SK-N-SH (cell line): ENCODE results near the gene PRG2. TPM values are rescaled to one million over a fixed set of nuclear protein-coding genes. Genes with fewer than 3 reads are reported as not detected.

ENCODE experiments used
- CTCF ChIA-PET: fragments of 300-600, 350-600 bp; formaldehyde crosslinking; extraction: SDS; loops from one replicate; lab custom pipeline; 2021; lab: Yijun Ruan, JAX
- POLR2A ChIA-PET: fragments of 350-600 bp; sonication (Branson Sonifier 250); formaldehyde crosslinking; extraction: SDS; loops from one replicate; lab custom pipeline; 2020; ENCODE audit warnings: antibody characterized with exemption, inconsistent platforms; lab: Yijun Ruan, JAX
- DNase-seq: peaks from one replicate; pipeline ENCODE4 v3.0.0; 2012
- H2AFZ ChIP-seq: fragments of 200-600 bp; sonication (generic); 2 replicates; pipeline ENCODE4 v1.8.1; 2016; ENCODE audit warnings: antibody characterized with exemption, mild to moderate bottlenecking, low read depth
- H3F3A ChIP-seq: fragments of 200-600 bp; sonication (generic); replicated peaks from 2 replicates; pipeline ENCODE3; 2016; ENCODE audit warnings: antibody characterized with exemption, mild to moderate bottlenecking; ENCODE audit not compliant: insufficient read depth
- H3K27ac ChIP-seq, 2 experiments: fragments of 200-500 bp in 1 of 2; fragments of 200-600 bp in 1 of 2; sonication (Bioruptor generic) in 1 of 2; sonication (generic), shearing (Covaris generic) in 1 of 2; 2 replicates each; pipeline versions ENCODE4 v1.5.1 to v1.6.1; 2014 to 2016; ENCODE audit warnings: low read depth in 2 of 2, inconsistent platforms in 1 of 2, low read length in 1 of 2, mild to moderate bottlenecking in 1 of 2, mixed read lengths in 1 of 2
- H3K27me3 ChIP-seq: fragments of 200-600 bp; sonication (generic), shearing (Covaris generic); 2 replicates; pipeline ENCODE4 v1.6.1; 2016; ENCODE audit warnings: mixed run types; ENCODE audit not compliant: insufficient read depth
- H3K36me3 ChIP-seq, 2 experiments: fragments of 200-500 bp in 1 of 2; fragments of 200-600 bp in 1 of 2; sonication (Bioruptor generic) in 1 of 2; sonication (generic) in 1 of 2; replicated peaks in 1 of 2; 2 replicates each; pipeline versions ENCODE3 to v1.5.1; 2014 to 2016; ENCODE audit warnings: low read length in 1 of 2, mild to moderate bottlenecking in 1 of 2; ENCODE audit not compliant: insufficient read depth in 2 of 2, control insufficient read depth in 1 of 2
- H3K4me1 ChIP-seq, 2 experiments: fragments of 200-500 bp in 1 of 2; fragments of 200-600 bp in 1 of 2; sonication (Bioruptor generic) in 1 of 2; sonication (generic), shearing (Covaris generic) in 1 of 2; 2 replicates each; pipeline versions ENCODE4 v1.5.1 to v1.6.1; 2014 to 2016; ENCODE audit warnings: low read depth in 1 of 2, low read length in 1 of 2, mixed run types in 1 of 2; ENCODE audit not compliant: insufficient read depth in 2 of 2, control insufficient read depth in 1 of 2
- H3K4me2 ChIP-seq: fragments of 200-600 bp; sonication (generic), shearing (Covaris generic); 2 replicates; pipeline ENCODE4 v1.6.1; 2017; ENCODE audit warnings: mixed run types
- H3K4me3 ChIP-seq, 2 experiments: fragments of 200-500 bp in 1 of 2; fragments of 200-600 bp in 1 of 2; sonication (Bioruptor generic) in 1 of 2; sonication (generic), shearing (Covaris generic) in 1 of 2; 2 replicates each; pipeline versions ENCODE4 v1.5.1 to v1.8.1; 2014 to 2016; ENCODE audit warnings: low read depth in 2 of 2, inconsistent platforms in 1 of 2, low read length in 1 of 2, mild to moderate bottlenecking in 1 of 2, mixed read lengths in 1 of 2, moderate library complexity in 1 of 2
- H3K79me2 ChIP-seq: fragments of 200-600 bp; sonication (generic); 2 replicates; pipeline ENCODE4 v1.8.1; 2017; ENCODE audit warnings: mild to moderate bottlenecking; ENCODE audit not compliant: insufficient read depth
- H3K9ac ChIP-seq: fragments of 200-600 bp; sonication (generic); 2 replicates; pipeline ENCODE4 v1.6.1; 2017; ENCODE audit warnings: mixed run types
- H3K9me2 ChIP-seq: fragments of 200-600 bp; sonication (generic); 2 replicates; pipeline ENCODE4 v1.6.1; 2017; ENCODE audit warnings: mixed run types
- H3K9me3 ChIP-seq: fragments of 200-600 bp; sonication (generic); 2 replicates; pipeline ENCODE4 v1.6.1; 2017; ENCODE audit warnings: mixed run types, mild to moderate bottlenecking, moderate library complexity
- H4K20me1 ChIP-seq: fragments of 200-600 bp; sonication (generic); 2 replicates; pipeline ENCODE4 v1.6.1; 2017; ENCODE audit warnings: mild to moderate bottlenecking, mixed run types; ENCODE audit not compliant: insufficient read depth
- CTCF ChIP-seq: fragments of 200-600 bp; sonication (generic); IDR thresholded peaks from 2 replicates; pipeline ENCODE4 v1.6.1; 2017; ENCODE audit warnings: antibody characterized with exemption, mild to moderate bottlenecking, moderate library complexity
- EP300 ChIP-seq, 2 experiments: IDR thresholded peaks; 2 replicates each; pipeline versions ENCODE4 v1.4.0 to v1.6.1; 2012; ENCODE audit warnings: borderline replicate concordance in 1 of 2, low read depth in 1 of 2, low read length in 1 of 2
- EZH2phosphoT487 ChIP-seq: fragments of 200-600 bp; sonication (generic); IDR thresholded peaks from 2 replicates; pipeline ENCODE4 v1.6.1; 2017; ENCODE audit warnings: low read depth, mixed run types, mild to moderate bottlenecking, antibody characterized with exemption, moderate library complexity, borderline replicate concordance
- MEF2A ChIP-seq: IDR thresholded peaks from 2 replicates; pipeline ENCODE4 v1.4.0; 2012; ENCODE audit warnings: low read depth, borderline replicate concordance
- MXI1 ChIP-seq: IDR thresholded peaks from 2 replicates; pipeline ENCODE4 v1.6.1; 2012; ENCODE audit warnings: mild to moderate bottlenecking, low read depth, low read length, improper control_type of control experiment
- NRF1 ChIP-seq: IDR thresholded peaks from 2 replicates; pipeline ENCODE4 v1.6.1; 2012; ENCODE audit warnings: low read depth, mild to moderate bottlenecking, low read length
- PBX3 ChIP-seq: IDR thresholded peaks from 2 replicates; pipeline ENCODE4; 2012
- RCOR1 ChIP-seq: fragments of 150-350 bp; IDR thresholded peaks from 2 replicates; pipeline ENCODE4 v1.6.1; 2017; ENCODE audit warnings: antibody characterized with exemption, low read length
- SIN3A ChIP-seq: IDR thresholded peaks from 2 replicates; pipeline ENCODE4 v1.6.1; 2012; ENCODE audit warnings: low read depth, mild to moderate bottlenecking, low read length, moderate library complexity, borderline replicate concordance
- TAF1 ChIP-seq: IDR thresholded peaks from 2 replicates; pipeline ENCODE4 v1.6.1; 2012; ENCODE audit warnings: low read depth, mild to moderate bottlenecking, low read length, moderate library complexity, borderline replicate concordance
- whole genome bisulfite sequencing: methylation state at CpG from one replicate; pipeline ENCODE4 v1.1.6; 2017; ENCODE audit warnings: low lambda C conversion rate; 5-methylcytosine and 5-hydroxymethylcytosine counted together
- polyA plus RNA-seq, 3 experiments: library from polyadenylated mRNA; depleted of rRNA; stranded (reverse); fragments of >200 nt; gene quantifications; 2 replicates each; pipeline ENCODE4 v1.2.3, GENCODE V29; 2012

PRG2 gene
- polyA plus RNA-seq, 1 of the 3 experiments (the other 2 are of a cell fraction) = not detected

- H3K4me2 ChIP-seq = no peak overlapping the region
- no peak for TF ChIP-seq NRF1
- no peak for TF ChIP-seq SIN3A
- no peak for TF ChIP-seq EP300 (IDR thresholded peaks at IDR 0.05; ENCODE audit: borderline replicate concordance in 1 of 2, low read depth in 1 of 2, low read length in 1 of 2)
- TF ChIP-seq MEF2A = no peak
- TF ChIP-seq RCOR1 = no peak
- TF ChIP-seq EZH2phosphoT487 = no peak
- TF ChIP-seq, all 33 proteins: peak for 0
- no peaks in the 10 kb centered on the region for H3K9me3 ChIP-seq
- H4K20me1 ChIP-seq = no peaks in the 10 kb centered on the region
- WGBS = 92% methylated on average over 17 of the region's 18 CpGs
- H3K9me2 ChIP-seq = no peaks in the 10 kb centered on the region
- no peaks in the 10 kb centered on the region for H3K27me3 ChIP-seq
- H3K4me3 ChIP-seq = no peak overlapping the region
- no peaks in the 10 kb centered on the region; a peak in 1 of 4 replicates for H3K4me1 ChIP-seq
- CTCF ChIA-PET = interaction anchor here (1.3 kb wide), 1 partner anchor 49 kb away, joined by 3 read pairs; no protein-coding TSS in a partner anchor
- no peak for DNase-seq
- H3F3A ChIP-seq = no peaks in the 10 kb centered on the region
- no peaks in the 10 kb centered on the region for H3K36me3 ChIP-seq
- no peak overlapping the region for H3K27ac ChIP-seq
- H3K9ac ChIP-seq = no peak overlapping the region
- POLR2A ChIA-PET = no interaction called here
- no peaks in the 10 kb centered on the region for H3K79me2 ChIP-seq
- H2AFZ ChIP-seq = no peak overlapping the region
Observed at GRCh38 chr11:57409321-57410100, 19.1 kb upstream of the PRG2 start.

- H3K9me3 ChIP-seq = no peaks in the 10 kb centered on the region
- POLR2A ChIA-PET = no interaction called here
- H3K27me3 ChIP-seq = no peaks in the 10 kb centered on the region
- no peak overlapping the region for H2AFZ ChIP-seq
- no peak overlapping the region for H3K27ac ChIP-seq
- H4K20me1 ChIP-seq = no peaks in the 10 kb centered on the region
- H3K4me2 ChIP-seq = no peak overlapping the region
- no peaks in the 10 kb centered on the region for H3K79me2 ChIP-seq
- no peaks in the 10 kb centered on the region for H3K36me3 ChIP-seq
- H3K4me1 ChIP-seq = no peaks in the 10 kb centered on the region; a peak in 1 of 4 replicates
- WGBS = 36% methylated on average over 2 of the region's 2 CpGs
- H3K9ac ChIP-seq = no peak overlapping the region
- TF ChIP-seq MEF2A = no peak
- TF ChIP-seq CTCF = no peak
- TF ChIP-seq MXI1 = no peak
- TF ChIP-seq TAF1 = no peak
- no peak for TF ChIP-seq PBX3
- TF ChIP-seq, all 33 proteins: peak for 0
- no peaks in the 10 kb centered on the region for H3K9me2 ChIP-seq
- H3K4me3 ChIP-seq = no peak overlapping the region
- CTCF ChIA-PET = no interaction called here
- no peak for DNase-seq
- no peaks in the 10 kb centered on the region for H3F3A ChIP-seq
Observed at GRCh38 chr11:57408771-57409170, 18.3 kb upstream of the PRG2 start.
